ENCODE data around the gene CNTNAP5.

The CNTNAP5 gene

DNA sequence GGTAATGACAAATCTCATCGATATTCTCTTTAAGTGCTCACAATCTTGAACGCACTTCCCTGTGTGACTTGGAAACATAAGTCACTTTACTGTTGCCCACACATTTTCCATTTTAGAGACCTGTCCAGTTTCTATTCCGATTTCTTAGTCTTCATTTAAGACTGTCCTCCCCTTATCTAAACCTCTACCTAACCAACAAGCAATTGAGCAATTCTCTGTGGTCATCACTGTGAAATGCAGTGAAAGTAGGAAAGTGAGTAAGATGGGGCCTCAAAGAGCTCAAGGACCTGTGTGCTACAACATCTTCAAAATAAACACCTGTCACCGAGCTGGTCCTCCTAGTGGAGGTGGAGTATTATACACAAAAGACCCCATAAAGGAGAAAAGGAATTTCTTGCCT is 184.4 kb downstream of the CNTNAP5 start:
- H3F3A ChIP-seq (ENCODE audit: low read depth), result no peaks in the 10 kb centered on the region
- H3K4me3 ChIP-seq (ENCODE audit: low read length, poor library complexity, severe bottlenecking), result no peak overlapping the region
- no peak overlapping the region for H2AFZ ChIP-seq (ENCODE audit: low read length)
- H3K27me3 ChIP-seq (ENCODE audit: insufficient read depth, low read length, poor library complexity, severe bottlenecking), result no peaks in the 10 kb centered on the region
- H3K79me2 ChIP-seq (ENCODE audit: insufficient read depth, low read length), result no peaks in the 10 kb centered on the region
- no peaks in the 10 kb centered on the region for H3K4me1 ChIP-seq (ENCODE audit: insufficient read depth, low read length, poor library complexity, severe bottlenecking)
- H3K9ac ChIP-seq (ENCODE audit: low read depth, low read length, poor library complexity, severe bottlenecking), result no peak overlapping the region
- no peaks in the 10 kb centered on the region for H3K9me2 ChIP-seq (replicated peaks; ENCODE audit: low read depth, low read length)
- no peaks in the 10 kb centered on the region for H3K9me3 ChIP-seq (ENCODE audit: insufficient read depth, low read depth, low read length)
- TF ChIP-seq, protein P1, sequence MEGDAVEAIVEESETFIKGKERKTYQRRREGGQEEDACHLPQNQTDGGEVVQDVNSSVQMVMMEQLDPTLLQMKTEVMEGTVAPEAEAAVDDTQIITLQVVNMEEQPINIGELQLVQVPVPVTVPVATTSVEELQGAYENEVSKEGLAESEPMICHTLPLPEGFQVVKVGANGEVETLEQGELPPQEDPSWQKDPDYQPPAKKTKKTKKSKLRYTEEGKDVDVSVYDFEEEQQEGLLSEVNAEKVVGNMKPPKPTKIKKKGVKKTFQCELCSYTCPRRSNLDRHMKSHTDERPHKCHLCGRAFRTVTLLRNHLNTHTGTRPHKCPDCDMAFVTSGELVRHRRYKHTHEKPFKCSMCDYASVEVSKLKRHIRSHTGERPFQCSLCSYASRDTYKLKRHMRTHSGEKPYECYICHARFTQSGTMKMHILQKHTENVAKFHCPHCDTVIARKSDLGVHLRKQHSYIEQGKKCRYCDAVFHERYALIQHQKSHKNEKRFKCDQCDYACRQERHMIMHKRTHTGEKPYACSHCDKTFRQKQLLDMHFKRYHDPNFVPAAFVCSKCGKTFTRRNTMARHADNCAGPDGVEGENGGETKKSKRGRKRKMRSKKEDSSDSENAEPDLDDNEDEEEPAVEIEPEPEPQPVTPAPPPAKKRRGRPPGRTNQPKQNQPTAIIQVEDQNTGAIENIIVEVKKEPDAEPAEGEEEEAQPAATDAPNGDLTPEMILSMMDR (conservative IDR thresholded peaks at IDR 0.05; ENCODE audit: low read length), result no peak
- no peaks in the 10 kb centered on the region for H3K36me3 ChIP-seq (ENCODE audit: insufficient read depth, low read length)
- H3K4me2 ChIP-seq (ENCODE audit: low read depth, low read length, poor library complexity, severe bottlenecking), result no peak overlapping the region
- no peaks in the 10 kb centered on the region for H4K20me1 ChIP-seq (ENCODE audit: insufficient read depth, low read length, poor library complexity, severe bottlenecking)

DNA sequence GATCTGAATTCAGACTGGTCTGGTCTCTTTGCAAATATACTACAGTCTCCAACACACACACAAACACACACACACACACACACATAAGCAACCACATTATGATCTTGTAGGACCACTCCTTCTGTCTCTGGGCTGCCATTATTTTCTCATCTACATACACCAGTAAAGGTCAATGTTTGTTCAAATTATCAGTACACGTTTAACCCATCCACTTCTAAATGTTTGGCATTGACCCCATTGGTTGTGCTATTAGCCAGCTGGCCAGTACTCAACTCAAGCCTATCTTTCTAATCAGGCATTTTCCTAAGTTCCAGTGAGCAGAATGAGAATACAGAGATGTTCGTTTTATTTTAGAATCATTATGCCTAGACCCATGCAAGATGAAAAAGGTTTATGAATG is 186.4 kb downstream of the CNTNAP5 start:
- TF ChIP-seq, protein P1 (conservative IDR thresholded peaks at IDR 0.05; ENCODE audit: low read length), result no peak

DNA sequence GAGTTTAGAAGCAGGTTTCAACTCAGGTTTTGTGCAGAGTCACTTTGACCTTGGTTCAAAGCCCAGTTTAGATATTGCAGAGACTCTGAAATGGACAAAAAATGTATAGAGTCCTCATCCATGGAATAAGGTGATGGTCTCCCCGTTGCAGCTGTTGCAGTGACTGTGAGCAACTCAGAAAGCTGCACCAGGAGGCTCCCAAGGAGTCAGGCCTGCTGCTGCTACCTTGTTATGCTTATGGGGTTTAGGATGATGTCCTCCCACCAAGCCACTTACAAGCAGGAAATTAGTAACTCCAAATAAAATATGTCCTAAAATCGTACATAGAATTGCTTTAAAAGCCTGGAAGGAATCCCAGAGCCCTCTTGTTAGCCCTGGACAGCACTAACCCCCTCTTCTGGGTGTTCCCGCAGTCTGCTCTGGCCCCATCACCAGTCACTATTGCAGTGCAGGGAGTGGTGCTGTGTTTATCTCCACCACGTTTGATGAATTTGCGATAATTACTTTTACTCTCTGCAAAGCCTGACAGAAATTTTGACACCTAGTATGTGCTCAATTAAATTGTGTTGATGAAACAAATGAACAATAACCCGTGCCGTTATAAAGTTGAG is 189.0 kb downstream of the CNTNAP5 start:
- Histone ChIP-seq H3K27me3 (ENCODE audit: insufficient read depth, low read length, poor library complexity, severe bottlenecking) (no peaks in the 10 kb centered on the region), H3K4me3 (ENCODE audit: low read length, poor library complexity, severe bottlenecking) (no peak overlapping the region), H3K4me1 (ENCODE audit: insufficient read depth, low read length, poor library complexity, severe bottlenecking) (no peaks in the 10 kb centered on the region), H4K20me1 (ENCODE audit: insufficient read depth, low read length, poor library complexity, severe bottlenecking) (no peaks in the 10 kb centered on the region), H3F3A (ENCODE audit: low read depth) (no peaks in the 10 kb centered on the region), H3K36me3 (ENCODE audit: insufficient read depth, low read length) (no peaks in the 10 kb centered on the region), H3K79me2 (ENCODE audit: insufficient read depth, low read length) (no peaks in the 10 kb centered on the region), H3K9ac (ENCODE audit: low read depth, low read length, poor library complexity, severe bottlenecking) (no peak overlapping the region), H2AFZ (ENCODE audit: low read length) (no peak overlapping the region), H3K4me2 (ENCODE audit: low read depth, low read length, poor library complexity, severe bottlenecking) (no peak overlapping the region), H3K9me2 (replicated peaks; ENCODE audit: low read depth, low read length) (no peaks in the 10 kb centered on the region), H3K9me3 (ENCODE audit: insufficient read depth, low read depth, low read length) (no peaks in the 10 kb centered on the region)
- TF ChIP-seq EZH2phosphoT487 (IDR thresholded peaks at IDR 0.05; ENCODE audit: borderline replicate concordance), result no peak
- TF ChIP-seq, protein P1 (conservative IDR thresholded peaks at IDR 0.05; ENCODE audit: low read length), result no peak

More for the DNA sequence above, 186.4 kb downstream of the CNTNAP5 start:
- H3K9ac ChIP-seq (ENCODE audit: low read depth, low read length, poor library complexity, severe bottlenecking), result no peak overlapping the region
- no peaks in the 10 kb centered on the region for H3K9me3 ChIP-seq (ENCODE audit: insufficient read depth, low read depth, low read length)
- no peak overlapping the region for H2AFZ ChIP-seq (ENCODE audit: low read length)
- H4K20me1 ChIP-seq (ENCODE audit: insufficient read depth, low read length, poor library complexity, severe bottlenecking), result no peaks in the 10 kb centered on the region
- H3K79me2 ChIP-seq (ENCODE audit: insufficient read depth, low read length), result no peaks in the 10 kb centered on the region
- no peaks in the 10 kb centered on the region for H3K36me3 ChIP-seq (ENCODE audit: insufficient read depth, low read length)
- H3K27me3 ChIP-seq (ENCODE audit: insufficient read depth, low read length, poor library complexity, severe bottlenecking), result no peaks in the 10 kb centered on the region
- H3F3A ChIP-seq (ENCODE audit: low read depth), result no peaks in the 10 kb centered on the region
- no peak overlapping the region for H3K4me2 ChIP-seq (ENCODE audit: low read depth, low read length, poor library complexity, severe bottlenecking)
- H3K4me3 ChIP-seq (ENCODE audit: low read length, poor library complexity, severe bottlenecking), result no peak overlapping the region
- no peaks in the 10 kb centered on the region for H3K4me1 ChIP-seq (ENCODE audit: insufficient read depth, low read length, poor library complexity, severe bottlenecking)
- H3K9me2 ChIP-seq (replicated peaks; ENCODE audit: low read depth, low read length), result no peaks in the 10 kb centered on the region
